RPMI7951 (cell line): ENCODE measurements around the gene GNAZ. TPM values are rescaled to one million over a fixed set of nuclear protein-coding genes. Genes with fewer than 3 reads are reported as not detected.
A peak's percentile ranks its signal among the peaks of the same experiment; 100 is the strongest.

Experiments used
- DNase-seq: peaks from one replicate; pipeline ENCODE4 v3.0.0-alpha.2; 2012; ENCODE audit warnings: low read depth
- total RNA-seq: library from RNA; depleted of rRNA; stranded (reverse); fragments of >200 nt; shearing (Covaris generic); gene quantifications from 2 replicates; pipeline ENCODE4 v1.2.3, GENCODE V29; 2014

The GNAZ gene
- total RNA-seq, 1 experiment from 2014 or later: 2.2 TPM

- DNase-seq: no peak
Observed at GRCh38 chr22:23064381-23065068, 5.8 kb upstream of the GNAZ start.

DNA sequence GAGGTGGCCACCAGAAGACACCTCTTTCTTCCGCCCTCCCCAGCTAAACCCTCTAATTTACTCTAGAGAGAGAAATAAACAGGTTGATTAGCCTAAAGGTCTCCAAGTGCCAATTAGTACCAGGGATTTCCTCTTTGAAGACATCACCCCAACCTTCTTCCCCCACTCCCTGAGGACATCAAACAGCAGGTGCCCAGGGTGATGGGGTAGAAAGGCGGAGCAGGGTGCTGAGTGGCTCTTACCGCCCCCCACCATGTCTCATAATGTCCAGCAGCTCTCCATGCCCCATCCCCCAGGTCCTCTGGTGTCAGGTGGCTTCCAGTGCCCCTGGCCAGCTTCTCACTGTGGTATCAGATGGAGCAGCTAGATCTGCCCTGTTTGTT is 5.3 kb upstream of the GNAZ start:
- DNase-seq: no peak

DNA sequence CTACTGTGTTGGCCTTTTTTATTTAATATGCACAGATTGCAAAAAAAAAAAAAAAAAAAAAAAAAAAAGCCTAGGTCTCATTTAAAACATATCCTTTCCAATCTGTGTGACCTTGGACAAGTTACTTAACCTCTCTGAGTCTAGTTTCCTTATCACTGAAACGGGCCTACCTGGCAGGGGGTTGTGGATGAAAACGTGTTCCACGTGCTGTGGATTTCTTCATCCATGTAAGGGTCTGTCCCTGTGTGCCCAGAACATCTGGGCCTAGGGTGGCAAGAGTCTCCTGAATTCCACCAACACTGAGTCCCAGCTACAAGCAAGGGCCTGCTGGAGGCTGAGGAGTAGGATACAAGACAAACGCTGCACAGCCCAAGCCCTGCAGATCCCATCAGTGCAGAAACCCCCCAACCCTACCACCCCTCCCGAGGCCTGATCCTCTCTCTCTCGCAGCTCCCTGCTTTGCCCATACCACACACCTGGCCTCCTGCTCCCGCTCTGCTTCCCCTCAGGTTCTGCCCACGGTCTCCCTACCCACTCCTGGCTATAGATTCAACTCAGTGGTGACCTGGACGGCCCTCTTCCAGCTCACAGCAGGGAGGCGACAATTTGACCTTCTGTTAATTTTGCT is 4.7 kb upstream of the GNAZ start:
- DNase-seq: no peak

- DNase-seq: no peak
Observed at GRCh38 chr22:23066200-23067022, 3.9 kb upstream of the GNAZ start.

- DNase-seq: no peak
Observed at GRCh38 chr22:23067023-23067650, 3.2 kb upstream of the GNAZ start.

DNA sequence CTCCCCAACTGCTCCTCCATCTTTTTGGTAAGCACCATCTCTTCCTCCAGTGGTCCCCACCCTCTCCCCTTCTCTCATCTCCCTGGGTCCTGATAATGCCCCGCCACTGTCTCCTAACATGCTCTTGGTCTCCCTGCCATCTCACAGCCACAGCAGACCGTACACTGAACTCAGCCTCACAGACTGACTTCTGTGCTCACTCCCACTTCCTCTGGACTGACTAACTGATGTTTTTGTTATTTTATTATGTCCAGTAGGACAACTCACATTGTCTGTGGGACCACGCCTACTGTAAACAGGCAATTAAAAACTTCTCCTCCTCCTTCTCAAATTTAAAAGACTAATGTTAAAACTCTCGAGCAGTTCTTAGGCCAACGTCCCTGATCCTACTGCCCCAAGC is 2.6 kb upstream of the GNAZ start:
- DNase-seq: no peak

DNA sequence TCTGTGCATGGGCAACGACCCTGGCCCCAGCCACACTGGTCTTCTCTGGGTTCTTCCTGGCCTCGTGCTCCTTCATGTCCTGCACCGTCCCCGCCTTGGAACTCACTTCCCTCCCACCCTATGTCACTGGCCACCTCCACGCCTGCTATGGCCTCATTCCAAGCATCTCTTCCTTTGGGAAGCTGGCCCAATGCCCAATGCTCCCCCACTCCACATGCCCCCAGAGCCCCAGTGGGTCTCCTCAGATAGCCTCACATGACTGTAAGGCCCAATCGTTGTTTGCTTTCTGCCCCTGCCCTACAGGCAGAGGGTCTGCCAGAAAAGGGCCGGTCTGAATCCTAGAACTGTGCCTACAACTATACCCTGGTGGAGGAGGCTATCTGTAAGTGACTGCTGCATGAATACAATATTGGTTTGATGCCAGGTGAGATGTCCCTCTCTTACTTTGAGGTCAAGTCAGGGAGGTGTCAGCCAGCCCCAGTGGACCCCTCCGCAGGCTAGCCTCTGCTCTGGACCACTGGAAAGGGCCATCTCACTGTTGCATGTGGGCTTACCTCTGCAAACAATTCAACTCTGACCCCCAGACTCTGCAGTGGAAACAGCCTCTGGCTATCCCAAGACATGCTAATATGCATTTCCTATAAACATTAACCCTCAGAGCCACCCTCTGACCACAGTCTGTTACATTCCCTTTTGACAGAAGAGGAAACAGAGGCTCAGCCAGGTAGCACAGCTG is 2.1 kb upstream of the GNAZ start:
- DNase-seq: no peak

GRCh38 chr22:23068832-23069385 is 1.4 kb upstream of the GNAZ start:
- DNase-seq: no peak

- peak; percentile 81 for DNase-seq
Observed at GRCh38 chr22:23069502-23070357, 589 bp upstream of the GNAZ start.

- DNase-seq: no peak
Observed at GRCh38 chr22:23071230-23072076, 1.1 kb downstream of the GNAZ start.

- no peak for DNase-seq
Observed at GRCh38 chr22:23072077-23072910, 2.0 kb downstream of the GNAZ start.

DNA sequence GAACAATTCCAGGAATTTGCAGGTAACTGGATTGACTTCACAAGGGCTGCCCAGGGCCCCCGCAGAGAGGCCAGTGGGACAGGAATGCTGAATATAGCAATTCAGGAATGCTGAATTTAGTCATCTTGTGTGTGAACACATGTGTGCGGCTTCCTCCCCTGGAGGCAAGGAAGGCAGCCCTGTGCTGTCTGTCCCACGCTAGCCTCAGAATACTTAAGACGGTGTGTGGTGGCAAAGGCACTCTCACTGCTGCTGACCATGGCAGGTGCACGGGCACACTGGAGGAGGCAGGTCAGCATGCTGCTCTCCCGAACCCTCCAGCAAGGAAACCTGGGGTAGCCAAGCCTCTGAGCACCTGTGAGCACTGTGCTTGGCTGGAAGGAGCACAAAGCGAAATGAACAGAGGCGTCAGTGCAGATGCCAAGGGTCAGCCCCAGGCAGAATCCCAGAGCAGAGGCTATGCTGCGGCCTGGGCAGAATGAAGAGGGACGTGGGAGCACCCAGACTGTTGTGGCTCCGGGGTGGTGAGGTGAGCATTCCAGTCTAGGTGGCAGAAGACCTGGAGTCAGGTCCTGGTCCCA is 2.7 kb downstream of the GNAZ start:
- peak; percentile 40 for DNase-seq

DNA sequence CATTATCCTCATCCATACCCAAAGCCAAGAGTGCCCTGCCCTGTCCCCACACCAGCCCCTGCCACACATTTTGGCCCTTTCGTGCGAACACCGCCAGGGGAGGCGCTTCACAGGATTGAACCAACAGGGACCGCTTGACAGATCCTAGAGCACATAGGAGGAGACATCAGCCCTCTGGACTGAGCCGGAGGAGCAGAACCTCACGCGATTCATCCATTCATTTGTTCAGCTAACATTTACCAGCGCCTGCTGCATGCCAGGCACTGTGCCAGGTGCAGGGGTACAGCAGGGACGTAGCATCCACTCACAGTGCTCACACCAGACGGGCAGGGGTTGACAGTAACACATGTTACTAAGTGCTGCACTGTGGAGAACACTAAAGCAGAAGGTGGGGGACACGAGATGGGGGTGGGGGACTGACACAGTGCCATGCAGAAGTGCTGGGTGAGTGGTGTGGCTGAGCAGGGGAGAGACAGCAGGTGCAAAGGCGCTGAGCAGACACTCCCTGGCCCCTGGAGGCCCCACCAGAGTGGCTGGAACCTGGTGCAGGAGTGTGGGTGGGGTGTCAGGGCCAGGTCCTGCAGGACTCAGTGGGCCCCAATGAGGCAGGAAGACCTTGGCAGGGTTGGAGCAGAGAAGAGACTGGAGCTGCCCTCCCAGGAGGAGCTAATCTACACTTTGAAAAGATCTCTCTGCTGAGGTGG is 3.4 kb downstream of the GNAZ start:
- DNase-seq: no peak

GRCh38 chr22:23074451-23074850 is 4.1 kb downstream of the GNAZ start:
- no peak for DNase-seq

DNA sequence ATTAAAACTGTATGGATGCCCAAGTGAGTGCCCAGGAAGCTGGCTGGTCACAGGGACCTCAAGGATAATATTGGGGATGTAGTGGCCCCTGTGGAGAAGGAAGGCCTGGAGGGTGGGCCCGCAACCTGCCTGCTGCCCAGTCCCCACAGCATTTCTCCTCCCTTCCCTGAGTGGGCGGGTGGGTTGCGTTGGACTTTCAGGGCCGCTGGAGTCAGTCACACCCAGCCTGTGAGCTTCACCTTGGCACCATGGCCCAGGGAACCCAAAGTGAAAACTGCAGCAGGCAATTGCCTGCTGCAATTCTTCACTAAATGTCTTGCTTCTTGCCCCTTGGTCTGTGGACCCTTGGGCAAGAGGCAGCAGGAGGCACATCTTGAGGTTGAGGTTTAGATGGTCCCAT is 4.7 kb downstream of the GNAZ start:
- DNase-seq: no peak

DNA sequence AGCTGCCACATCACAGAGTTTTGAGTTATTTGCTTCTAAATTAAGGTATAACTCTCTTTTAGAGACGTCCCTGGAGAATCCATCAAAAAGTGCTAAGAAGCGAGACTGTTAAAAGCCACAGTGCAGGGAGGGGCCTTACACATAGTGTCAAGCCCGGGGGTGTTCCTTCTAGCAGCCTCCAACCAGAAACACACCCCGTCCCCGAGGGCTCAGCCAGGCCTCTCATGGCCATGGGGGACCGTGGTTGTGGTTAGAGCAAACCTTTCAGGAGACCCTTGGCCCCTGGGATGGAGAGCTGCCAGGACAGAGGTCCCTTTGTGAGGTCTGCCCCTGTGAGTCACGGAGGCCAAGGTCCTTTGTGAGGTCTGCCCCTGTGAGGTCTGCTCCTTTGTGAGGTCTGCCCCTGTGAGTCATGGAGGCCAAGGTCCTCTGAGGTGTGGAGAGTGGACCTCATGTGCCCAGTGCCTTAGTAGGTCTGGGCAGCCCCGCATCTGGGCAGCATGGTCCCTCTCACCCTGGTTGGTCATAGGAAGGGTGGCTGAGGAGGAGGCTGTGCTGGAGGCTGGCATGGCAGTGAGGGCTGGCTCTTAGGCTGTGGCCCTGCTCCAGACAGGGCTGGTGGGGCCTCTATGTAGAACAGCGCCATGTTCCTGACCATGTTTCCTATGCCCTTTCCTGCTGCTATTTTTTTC is 5.4 kb downstream of the GNAZ start:
- peak; percentile 57 for DNase-seq
